Islet precursor cell (in vitro differentiated cells): ENCODE measurements around the gene FASN.

ENCODE experiments used
- DNase-seq: peaks from one replicate; pipeline ENCODE4 v3.0.0-alpha.2; 2018

The FASN gene

DNA sequence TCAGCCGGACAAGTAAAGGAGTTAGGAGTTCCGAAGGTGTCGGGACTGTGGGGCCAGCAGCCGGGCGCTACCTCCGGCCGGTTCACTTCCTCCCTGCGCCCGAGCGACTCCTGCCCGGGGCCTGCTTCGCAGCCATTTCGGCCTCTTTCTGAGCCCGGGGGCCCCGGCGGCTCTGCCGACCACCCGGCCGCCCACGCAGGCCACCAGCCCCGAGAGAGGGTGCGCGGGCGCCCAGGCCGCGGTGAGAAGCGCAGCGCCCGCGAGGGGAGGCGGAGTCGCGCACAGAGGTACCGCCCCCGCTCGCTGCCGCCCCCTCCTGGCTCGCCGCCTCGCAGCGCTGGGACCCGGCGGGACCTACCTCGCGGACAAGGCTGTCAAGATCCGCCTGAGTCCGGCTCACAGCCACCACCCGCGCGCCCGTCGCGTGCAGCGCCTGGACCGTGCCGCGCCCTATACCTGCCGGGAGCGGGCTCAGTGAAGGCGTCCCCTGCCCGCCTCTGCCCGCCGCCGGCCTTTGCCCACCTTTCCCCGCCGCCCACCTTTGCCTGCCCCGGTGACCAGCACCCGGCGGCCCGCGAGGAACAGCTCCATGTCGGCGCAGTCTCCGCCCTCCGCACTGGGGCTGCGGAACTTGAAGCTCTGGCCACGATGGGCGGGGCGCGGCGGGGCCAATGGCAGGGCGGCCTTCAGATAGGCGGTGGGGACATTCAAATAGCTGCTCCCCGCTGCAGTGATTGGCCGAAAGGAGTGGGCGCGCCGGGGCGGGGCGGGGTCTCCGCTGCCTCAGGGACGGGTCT is 60.7 kb downstream of the FASN start, which contains the start of gene DCXR:
Gene DCXR (minus strand): TSS at position 606 of the 797 bp plus-strand sequence. CDS start 15 bp downstream, at position 591.
- DNase-seq: peak; percentile 100

- DNase-seq: no peak
These were observed 61.4 kb downstream of the FASN start for GRCh38 chr17:82036634-82037091.

- no peak for DNase-seq
These were observed 61.9 kb downstream of the FASN start for GRCh38 chr17:82035956-82036633.

- no peak for DNase-seq
These were observed 62.5 kb downstream of the FASN start for GRCh38 chr17:82035488-82035887.

- DNase-seq: no peak
These were observed 63.5 kb downstream of the FASN start for GRCh38 chr17:82034371-82035011.

DNA sequence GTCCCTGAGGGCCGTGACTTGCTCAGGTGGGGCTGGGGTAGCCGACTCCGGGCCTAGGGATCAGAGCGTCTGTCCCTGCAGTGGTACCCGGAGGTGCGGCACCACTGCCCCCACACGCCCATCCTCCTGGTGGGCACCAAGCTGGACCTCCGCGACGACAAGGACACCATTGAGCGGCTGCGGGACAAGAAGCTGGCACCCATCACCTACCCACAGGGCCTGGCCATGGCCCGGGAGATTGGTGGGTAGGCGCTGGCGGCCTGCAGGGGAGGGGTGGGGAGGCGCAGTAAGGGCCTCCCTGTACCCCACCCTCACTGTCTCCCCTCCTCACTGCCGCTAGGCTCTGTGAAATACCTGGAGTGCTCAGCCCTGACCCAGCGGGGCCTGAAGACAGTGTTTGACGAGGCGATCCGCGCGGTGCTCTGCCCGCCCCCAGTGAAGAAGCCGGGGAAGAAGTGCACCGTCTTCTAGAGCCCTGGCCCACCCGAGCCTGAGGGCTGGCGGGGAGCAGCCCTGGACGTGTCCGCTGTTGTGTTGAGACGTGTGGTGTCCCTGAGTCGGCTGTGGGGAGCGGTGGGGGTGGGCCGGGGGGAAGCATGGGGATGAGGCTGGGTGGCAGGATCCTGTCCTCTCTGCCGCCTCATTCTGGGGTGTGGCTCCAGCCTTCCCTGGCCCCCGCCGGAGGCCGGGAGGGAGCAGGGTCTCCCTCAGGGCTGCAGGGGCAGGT is 64.5 kb downstream of the FASN start:
- no peak for DNase-seq

DNA sequence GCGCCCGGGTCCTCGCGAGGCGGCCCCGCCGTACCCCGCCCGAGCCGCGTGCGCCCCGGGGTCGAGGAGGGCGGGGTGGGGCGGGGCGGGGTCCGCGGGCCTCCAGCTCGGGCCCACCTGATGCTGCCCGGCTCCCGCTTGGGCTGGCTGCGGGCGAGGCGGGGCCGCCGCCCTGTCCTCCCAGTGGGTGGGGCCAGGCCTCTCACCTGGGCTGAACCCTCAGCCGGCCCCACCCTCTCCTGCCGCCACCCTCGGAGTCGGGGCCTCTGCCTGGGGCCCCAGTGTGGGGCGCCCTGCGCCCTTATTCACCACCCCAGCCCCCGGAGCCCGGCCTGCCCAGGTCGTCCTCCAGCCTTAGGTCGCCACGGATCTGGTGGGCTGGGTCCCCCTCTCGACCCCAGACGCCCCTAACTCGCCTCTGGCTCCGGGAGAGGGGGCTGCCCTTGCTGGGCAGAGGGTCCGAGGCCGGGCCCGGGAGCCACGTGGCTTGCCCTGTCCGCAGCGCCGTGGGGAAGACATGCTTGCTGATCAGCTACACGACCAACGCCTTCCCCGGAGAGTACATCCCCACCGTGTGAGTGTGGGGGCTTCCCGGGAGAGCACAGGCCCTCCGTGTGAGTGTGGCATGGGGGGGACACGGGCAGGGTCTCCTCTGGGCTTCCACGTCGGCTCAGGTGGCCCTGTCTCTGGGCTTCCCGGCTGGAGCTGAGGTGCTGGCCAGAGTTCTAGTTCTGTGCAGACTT is 66.0 kb downstream of the FASN start:
- DNase-seq: no peak

DNA sequence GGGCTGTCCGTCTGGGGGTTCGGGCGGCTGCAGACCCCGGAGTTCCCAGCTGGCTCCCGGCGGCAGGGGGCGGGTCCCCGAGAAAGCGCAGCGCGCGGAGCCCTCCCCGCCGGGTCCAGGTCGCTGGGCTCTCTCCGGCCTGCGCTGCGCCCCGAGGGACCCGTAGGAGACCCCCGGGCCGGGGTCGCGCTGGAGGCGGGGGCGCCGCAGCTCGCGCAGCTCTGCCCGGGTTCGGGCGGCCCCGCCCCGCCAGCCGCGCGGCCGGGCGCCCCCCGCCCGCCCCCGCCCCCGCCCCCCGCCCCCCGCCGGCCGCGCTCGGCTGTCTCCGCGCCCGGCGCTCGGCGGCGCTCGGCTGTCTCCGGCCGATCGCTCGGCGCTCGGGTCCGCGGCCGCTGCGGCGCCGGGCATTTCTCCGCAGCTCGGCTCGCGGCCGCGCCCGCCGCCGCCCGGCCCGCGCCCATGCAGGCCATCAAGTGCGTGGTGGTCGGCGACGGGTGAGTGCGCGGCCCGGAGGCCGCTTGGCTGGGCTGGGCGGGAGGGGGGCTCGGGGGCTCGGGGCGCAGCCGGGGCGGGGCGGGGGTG is 66.6 kb downstream of the FASN start, which contains the start of gene RAC3:
Gene RAC3 (plus strand): TSS at position 376 of the 582 bp plus-strand sequence. CDS start 84 bp downstream, at position 460.
- DNase-seq: no peak

DNA sequence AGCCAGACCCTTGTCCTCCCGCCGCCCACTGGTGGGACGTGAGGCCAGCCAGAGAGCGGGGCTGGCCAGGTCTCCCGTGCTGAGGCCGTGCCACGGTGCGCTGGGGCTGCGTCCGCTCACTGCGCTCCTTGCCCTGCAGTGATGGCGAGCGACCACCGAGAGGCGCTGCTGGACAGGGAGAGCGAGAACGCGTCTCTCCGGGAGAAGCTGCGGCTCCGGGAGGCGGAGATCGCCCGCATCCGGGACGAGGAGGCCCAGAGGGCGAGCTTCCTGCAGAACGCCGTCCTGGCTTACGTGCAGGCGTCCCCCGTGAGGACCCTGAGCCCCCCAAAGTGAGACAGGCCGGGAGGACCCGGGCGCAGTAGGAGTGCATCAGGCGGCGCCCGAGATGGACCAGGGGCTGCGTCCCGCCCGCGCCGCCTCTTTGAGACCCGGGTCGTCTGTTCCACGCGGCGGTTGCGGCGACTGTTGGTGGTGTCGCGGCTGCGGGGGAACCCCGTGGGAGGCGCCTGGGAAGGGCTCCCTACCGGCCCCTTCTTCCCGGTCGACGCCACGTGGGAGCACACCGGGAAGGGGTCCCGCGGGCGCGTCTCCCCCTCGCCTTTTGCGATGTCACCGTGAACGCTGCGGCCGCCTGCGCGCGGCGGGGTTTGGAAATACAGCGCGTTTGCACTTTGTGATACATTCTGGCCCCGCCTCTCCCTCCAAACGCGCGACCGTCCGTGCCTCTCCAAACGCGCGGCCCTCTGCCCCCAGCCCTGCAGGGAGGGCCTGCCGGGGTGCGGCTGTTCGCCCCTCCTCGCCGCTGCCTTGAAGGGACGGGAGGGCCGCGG is 67.3 kb downstream of the FASN start:
- peak; percentile 98 for DNase-seq

- DNase-seq: no peak
These were observed 68.0 kb downstream of the FASN start for GRCh38 chr17:82029990-82030469.

- DNase-seq: no peak
These were observed 68.6 kb downstream of the FASN start for GRCh38 chr17:82029391-82029790.

- no peak for DNase-seq
These were observed 69.1 kb downstream of the FASN start for GRCh38 chr17:82028966-82029365.
